Uterus (tissue), 2 donors: ENCODE results near the gene FBLN2.

Experiments used
- POLR2A ChIP-seq, 2 donors: fragments of 450-650 bp; IDR thresholded peaks; one replicate each; pipeline ENCODE4 v1.6.1; 2016; ENCODE audit warnings: antibody characterized with exemption in 2 of 2, mild to moderate bottlenecking in 1 of 2, moderate library complexity in 1 of 2
- TF ChIP-seq, protein P1 (sequence below), 4 experiments: fragments of 200-600 bp in 2 of 4; fragments of 450-650 bp in 2 of 4; sonication (generic) in 2 of 4; IDR thresholded peaks; one replicate each; pipeline ENCODE4 v1.5.1; 2016 to 2019; ENCODE audit warnings: antibody characterized with exemption in 4 of 4, mild to moderate bottlenecking in 2 of 4, moderate library complexity in 1 of 4

DNA sequence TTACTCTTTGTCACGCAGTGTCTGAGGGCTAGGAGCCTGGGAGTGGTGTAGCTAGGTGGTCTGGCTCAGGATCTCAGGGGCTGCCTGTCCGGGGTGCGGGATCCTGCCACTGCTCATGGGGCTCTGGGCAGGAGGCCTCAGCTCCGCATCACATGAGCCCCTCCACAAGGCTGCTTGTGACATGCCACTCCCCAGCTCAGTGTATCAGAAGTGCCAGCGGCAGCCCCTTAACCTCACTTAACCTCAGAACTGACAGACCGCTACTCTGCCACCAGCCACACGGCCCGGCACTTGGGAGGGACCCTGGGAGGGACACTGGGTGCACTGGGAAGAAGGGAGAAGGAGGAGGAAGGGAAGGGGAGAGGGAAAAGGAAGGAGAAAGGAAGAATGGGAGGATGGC lies 87.9 kb downstream of the FBLN2 start:
- TF ChIP-seq, protein P1, sequence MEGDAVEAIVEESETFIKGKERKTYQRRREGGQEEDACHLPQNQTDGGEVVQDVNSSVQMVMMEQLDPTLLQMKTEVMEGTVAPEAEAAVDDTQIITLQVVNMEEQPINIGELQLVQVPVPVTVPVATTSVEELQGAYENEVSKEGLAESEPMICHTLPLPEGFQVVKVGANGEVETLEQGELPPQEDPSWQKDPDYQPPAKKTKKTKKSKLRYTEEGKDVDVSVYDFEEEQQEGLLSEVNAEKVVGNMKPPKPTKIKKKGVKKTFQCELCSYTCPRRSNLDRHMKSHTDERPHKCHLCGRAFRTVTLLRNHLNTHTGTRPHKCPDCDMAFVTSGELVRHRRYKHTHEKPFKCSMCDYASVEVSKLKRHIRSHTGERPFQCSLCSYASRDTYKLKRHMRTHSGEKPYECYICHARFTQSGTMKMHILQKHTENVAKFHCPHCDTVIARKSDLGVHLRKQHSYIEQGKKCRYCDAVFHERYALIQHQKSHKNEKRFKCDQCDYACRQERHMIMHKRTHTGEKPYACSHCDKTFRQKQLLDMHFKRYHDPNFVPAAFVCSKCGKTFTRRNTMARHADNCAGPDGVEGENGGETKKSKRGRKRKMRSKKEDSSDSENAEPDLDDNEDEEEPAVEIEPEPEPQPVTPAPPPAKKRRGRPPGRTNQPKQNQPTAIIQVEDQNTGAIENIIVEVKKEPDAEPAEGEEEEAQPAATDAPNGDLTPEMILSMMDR (IDR thresholded peaks at IDR 0.05): no peak
- no peak for TF ChIP-seq POLR2A (IDR thresholded peaks at IDR 0.05)
